AG09309 (cell line): ENCODE results near the gene CRHR1.
"Not testable (repeated sequence)": the region's sequence is repeated elsewhere in the genome, so short reads cannot be mapped to it uniquely, and the experiment has no call there.

ENCODE experiments used
- DNase-seq: peaks from one replicate; pipeline ENCODE4 v3.0.0-alpha.2; 2010; ENCODE audit warnings: low read depth
- H3K4me3 ChIP-seq: 2 replicates; pipeline ENCODE4 v1.5.1; 2011; ENCODE audit warnings: mild to moderate bottlenecking, low read depth, low read length, moderate library complexity; ENCODE audit not compliant: control insufficient read depth
- TF ChIP-seq, protein P1 (sequence below): IDR thresholded peaks from 2 replicates; pipeline ENCODE4 v1.5.1; 2011; ENCODE audit warnings: mild to moderate bottlenecking, low read depth, low read length, inconsistent platforms; ENCODE audit not compliant: insufficient read depth, control insufficient read depth; ENCODE audit errors: missing control alignments

The CRHR1 gene

DNA sequence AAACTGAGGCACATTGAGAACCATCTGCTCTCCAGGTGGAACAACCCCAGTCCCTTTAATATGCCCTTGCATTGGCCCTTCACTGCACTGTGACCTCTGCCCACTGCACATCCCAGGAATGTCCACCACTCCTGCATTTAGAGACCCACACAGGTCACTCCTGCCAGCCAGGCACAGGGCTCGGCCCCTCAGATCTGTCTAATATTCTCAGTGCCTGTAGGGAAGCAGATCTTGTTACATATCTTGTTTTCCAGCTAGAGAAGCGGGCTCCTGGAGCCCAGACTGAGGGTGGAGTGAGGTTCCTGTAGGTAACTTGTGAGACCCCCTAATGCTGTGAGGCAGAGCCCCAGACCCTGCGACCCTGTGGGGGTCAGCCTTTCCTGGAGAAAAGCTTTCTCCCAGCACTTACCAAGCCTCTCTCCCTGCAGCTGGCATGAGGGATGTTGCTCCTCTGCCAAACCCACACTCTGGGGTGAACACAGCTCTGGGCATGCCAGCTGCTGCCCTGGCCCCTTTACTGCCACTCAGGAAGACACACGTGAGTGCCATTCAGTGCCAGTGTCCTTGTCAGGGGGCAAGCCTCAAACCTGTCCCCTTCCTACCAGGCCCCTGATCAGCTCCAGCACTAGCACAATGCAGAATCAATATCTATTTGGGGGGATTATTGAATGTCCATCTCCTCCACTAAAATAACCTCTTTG lies 40.3 kb upstream of the CRHR1 start:
- H3K4me3 ChIP-seq, result no peak overlapping the region
- TF ChIP-seq, protein P1, sequence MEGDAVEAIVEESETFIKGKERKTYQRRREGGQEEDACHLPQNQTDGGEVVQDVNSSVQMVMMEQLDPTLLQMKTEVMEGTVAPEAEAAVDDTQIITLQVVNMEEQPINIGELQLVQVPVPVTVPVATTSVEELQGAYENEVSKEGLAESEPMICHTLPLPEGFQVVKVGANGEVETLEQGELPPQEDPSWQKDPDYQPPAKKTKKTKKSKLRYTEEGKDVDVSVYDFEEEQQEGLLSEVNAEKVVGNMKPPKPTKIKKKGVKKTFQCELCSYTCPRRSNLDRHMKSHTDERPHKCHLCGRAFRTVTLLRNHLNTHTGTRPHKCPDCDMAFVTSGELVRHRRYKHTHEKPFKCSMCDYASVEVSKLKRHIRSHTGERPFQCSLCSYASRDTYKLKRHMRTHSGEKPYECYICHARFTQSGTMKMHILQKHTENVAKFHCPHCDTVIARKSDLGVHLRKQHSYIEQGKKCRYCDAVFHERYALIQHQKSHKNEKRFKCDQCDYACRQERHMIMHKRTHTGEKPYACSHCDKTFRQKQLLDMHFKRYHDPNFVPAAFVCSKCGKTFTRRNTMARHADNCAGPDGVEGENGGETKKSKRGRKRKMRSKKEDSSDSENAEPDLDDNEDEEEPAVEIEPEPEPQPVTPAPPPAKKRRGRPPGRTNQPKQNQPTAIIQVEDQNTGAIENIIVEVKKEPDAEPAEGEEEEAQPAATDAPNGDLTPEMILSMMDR, result no peak
- no peak for DNase-seq

DNA sequence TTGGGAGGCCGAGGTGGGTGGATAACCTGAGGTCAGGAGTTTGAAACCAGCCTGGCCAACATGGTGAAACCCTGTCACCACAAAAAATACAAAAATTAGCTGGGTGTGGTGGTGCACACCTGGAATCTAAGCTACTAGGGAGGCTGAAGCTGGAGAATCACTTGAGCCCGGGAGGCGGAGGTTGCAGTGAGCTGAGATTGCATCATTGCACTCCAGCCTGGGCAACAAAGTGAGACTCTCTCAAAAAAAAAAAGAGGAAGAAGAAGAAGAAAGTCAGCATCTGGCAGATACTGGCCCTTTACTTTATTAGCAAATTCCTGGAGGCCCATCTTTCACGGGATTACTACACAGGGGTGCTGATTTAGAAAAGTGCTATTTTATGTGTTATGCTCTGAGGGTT lies 39.3 kb upstream of the CRHR1 start:
- H3K4me3 ChIP-seq, DNase-seq: not testable (repeated sequence)

DNA sequence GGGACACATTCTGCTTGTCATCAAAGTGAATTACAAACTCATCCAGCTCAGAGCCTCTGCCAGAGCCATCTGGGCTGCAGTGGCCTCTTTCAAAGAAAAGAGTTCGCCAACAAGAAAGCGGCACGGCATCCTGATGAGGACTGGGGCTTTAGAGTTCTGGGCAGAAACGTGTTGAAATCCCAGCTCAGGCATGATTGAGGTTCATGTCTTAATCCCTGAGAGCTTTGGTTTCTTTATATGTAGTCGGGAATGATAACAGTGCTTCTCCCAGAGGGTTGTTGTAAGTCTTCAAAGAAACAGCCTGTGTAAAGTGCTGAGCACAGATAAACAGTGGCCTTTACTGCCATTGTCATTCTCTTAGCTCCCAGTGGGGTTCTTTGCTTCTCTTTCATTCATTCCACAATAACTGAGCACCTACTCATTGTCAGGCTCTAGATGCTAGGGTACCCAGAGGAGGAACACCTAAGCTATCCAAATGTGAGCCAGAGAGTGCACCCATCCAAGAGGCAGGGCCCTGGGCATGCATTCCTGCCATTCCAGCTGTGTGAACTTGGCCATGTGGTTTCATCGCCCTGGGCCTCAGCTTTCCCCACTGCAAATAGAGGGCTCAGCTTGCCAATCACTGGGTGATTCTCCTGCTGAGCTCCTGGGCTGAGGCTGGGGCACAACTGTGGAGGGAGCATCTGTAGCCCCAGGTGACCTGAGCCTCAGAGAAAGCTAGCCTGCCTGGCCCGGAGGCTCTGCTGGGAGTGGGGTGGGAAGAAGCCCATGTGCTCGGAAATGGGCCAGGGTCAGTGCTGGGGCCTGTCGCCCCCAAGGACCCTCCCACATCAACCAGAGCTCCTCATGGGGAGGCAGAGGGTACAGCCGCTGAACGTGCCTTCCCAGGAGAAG lies 38.3 kb upstream of the CRHR1 start:
- no peak for DNase-seq
- TF ChIP-seq, protein P1, result no peak

DNA sequence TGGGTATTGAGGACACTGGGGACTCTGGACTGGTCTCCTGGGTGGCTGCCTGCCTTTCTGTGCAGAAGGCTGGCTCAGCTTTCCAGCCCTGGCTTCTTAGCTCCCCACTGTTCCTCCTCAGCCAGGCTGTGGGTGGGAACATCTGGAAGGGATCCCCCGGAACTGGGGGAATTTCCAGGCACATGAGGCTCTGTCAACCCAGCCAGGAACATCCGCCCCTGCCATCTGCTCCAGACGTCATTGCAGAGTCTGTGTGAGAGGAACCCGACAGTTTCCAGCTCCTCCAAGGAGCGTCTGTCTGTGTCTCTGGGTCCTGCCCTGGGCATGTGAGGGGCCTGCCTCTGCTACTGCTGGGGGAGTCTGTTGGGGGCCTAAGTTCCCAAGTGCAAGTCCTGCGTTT lies 36.2 kb upstream of the CRHR1 start:
- TF ChIP-seq, protein P1, result no peak
- no peak for DNase-seq

More for the DNA sequence above, 38.3 kb upstream of the CRHR1 start:
- H3K4me3 ChIP-seq, result no peak overlapping the region

DNA sequence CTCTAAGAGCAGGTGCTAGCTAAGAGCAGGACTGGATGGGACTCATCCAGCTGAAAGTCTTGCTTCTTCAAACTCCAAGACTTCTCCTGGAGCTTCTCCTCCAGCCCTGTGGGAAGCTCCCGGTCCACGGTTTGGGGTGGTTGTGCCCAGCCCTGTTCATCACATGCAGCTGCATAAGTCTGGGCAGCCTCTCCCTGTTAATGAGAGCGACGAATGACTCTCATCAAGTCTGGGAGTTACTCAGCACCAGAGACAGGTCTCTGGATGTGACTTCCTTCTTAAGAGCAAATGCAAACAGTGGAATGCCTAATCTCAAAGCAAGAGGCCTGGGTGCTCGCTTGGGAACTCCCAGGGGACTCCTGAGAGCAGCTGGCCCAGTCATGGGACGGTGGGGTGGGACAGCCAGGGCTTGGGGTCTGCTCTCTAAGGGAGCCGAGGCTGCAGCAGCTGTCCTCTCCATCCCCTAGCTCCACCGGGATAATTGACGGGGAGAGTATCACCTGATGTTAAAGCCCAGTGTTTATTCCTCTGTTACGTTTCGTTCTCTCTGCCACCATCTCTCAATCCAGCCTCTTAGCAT lies 35.3 kb upstream of the CRHR1 start:
- DNase-seq, result no peak
- no peak overlapping the region for H3K4me3 ChIP-seq
- TF ChIP-seq, protein P1, result no peak

More for the DNA sequence above, 36.2 kb upstream of the CRHR1 start:
- no peak overlapping the region for H3K4me3 ChIP-seq

DNA sequence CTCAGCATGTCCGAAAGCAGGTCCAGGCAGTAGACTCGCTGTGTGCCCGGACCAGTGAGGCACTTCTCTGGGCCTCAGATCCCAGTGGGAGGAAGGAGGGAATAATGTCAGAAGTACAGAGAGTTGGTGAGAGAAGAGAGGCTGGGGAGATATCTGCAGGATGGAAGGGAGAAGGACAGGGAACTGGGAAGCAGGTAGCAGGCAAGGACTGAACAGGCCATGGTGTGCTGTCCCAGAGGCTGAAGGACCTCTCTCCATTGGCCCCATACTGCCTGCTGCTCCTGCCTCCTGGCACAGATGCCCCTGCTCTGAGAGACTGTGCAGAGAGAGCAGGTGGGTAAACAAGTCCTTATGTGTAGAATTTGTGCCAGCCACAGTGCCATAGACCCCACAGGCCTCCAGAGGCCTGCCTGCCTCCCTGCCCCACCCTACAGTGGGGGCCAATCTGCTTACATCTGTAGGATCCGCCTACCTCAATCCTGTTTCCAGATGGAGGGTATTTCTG lies 34.2 kb upstream of the CRHR1 start:
- no peak overlapping the region for H3K4me3 ChIP-seq
- DNase-seq, result no peak
- TF ChIP-seq, protein P1, result no peak
